Measurements from ENCODE around the gene ANP32E. TPM values are rescaled to one million over a fixed set of nuclear protein-coding genes. Genes with fewer than 3 reads are reported as not detected.
A peak's percentile ranks its signal among the peaks of the same experiment; 100 is the strongest.

The ANP32E gene
- total and polyA plus RNA-seq, 5 donors from 2014 or later, result 51.5 to 73.4 (median 56.2) TPM

DNA sequence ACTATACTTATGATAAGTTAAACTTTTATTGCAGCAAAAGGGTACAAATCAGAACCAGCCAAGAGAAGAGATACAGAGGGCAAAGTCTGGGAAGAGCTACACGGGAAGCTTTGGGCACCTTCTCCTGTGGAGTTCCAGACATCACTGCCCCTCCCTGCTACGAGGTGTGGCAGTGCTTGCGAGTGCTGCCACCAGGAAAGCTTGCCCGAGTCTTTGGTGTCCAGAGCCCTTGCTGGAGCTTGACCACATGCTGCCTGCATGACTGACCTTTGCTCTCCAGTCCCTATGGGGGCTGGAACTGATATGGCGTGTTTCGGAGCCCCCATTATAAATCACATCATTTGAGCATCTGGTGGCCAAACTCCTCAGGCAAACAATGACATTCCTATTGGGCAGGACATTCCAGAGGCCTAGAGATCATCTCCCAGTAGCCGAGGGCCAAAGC, 62.7 kb downstream of the ANP32E start:
- Mint-ChIP-seq H3K4me3 (no peak overlapping the region), H3K9me3 (no peaks in the 10 kb centered on the region), H3K27ac (no peak overlapping the region), H3K36me3 (no peaks in the 10 kb centered on the region), H3K4me1 (no peaks in the 10 kb centered on the region), H3K27me3 (peaks cover 5% of the 10 kb centered on the region)
- Histone ChIP-seq H3K4me3 (ENCODE audit: low read depth, low read length) (no peak overlapping the region), H3K27ac (ENCODE audit: insufficient read depth, low read length, poor library complexity, severe bottlenecking) (no peak overlapping the region), H3K36me3 (ENCODE audit: control insufficient read depth, insufficient read depth, low read length) (no peaks in the 10 kb centered on the region), H3K4me1 (ENCODE audit: control insufficient read depth, insufficient read depth, low read length, poor library complexity, severe bottlenecking) (peaks cover 3% of the 10 kb centered on the region), H3K9me3 (ENCODE audit: control insufficient read depth in 2 of 2, low read length in 2 of 2) (no peaks in the 10 kb centered on the region), H3K27me3 (ENCODE audit: control insufficient read depth, insufficient read depth, low read length) (no peaks in the 10 kb centered on the region)
- ATAC-seq (ENCODE audit: low read depth in 2 of 2), result no peak
- no peak for DNase-seq

DNA sequence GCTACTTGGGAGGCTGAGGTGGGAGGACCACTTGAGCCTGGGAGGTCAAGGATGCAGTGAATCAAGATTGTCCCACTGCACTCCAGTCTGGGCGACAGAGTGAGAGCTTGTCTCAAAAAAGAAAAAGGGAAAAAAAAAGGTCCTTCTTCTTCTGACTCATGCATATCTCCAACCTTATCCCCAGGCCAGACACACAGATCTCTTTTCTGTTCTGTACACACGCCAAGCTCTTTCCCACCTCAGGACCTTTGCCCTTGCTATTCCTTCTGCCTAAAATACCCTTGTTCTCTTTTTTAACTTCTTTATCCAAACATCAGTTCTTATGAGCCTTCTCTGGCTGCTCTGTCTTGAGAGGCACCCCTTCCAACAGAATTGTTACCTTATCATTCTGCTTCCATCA, 64.1 kb downstream of the ANP32E start:
- H3K27me3 ChIP-seq (ENCODE audit: control insufficient read depth, insufficient read depth, low read length), result no peaks in the 10 kb centered on the region
- ATAC-seq (ENCODE audit: low read depth in 2 of 2), result no peak
- Mint-ChIP-seq H3K9me3 (no peaks in the 10 kb centered on the region), H3K27ac (no peak overlapping the region), H3K27me3 (peaks cover 5% of the 10 kb centered on the region), H3K4me1 (no peaks in the 10 kb centered on the region), H3K36me3 (no peaks in the 10 kb centered on the region), H3K4me3 (no peak overlapping the region)
- peaks cover 3% of the 10 kb centered on the region for H3K4me1 ChIP-seq (ENCODE audit: control insufficient read depth, insufficient read depth, low read length, poor library complexity, severe bottlenecking)
- H3K4me3 ChIP-seq (ENCODE audit: low read depth, low read length), result no peak overlapping the region
- no peak for DNase-seq
- H3K36me3 ChIP-seq (ENCODE audit: control insufficient read depth, insufficient read depth, low read length), result no peaks in the 10 kb centered on the region
- H3K27ac ChIP-seq (ENCODE audit: insufficient read depth, low read length, poor library complexity, severe bottlenecking), result no peak overlapping the region
- H3K9me3 ChIP-seq (ENCODE audit: control insufficient read depth in 2 of 2, low read length in 2 of 2), result no peaks in the 10 kb centered on the region

DNA sequence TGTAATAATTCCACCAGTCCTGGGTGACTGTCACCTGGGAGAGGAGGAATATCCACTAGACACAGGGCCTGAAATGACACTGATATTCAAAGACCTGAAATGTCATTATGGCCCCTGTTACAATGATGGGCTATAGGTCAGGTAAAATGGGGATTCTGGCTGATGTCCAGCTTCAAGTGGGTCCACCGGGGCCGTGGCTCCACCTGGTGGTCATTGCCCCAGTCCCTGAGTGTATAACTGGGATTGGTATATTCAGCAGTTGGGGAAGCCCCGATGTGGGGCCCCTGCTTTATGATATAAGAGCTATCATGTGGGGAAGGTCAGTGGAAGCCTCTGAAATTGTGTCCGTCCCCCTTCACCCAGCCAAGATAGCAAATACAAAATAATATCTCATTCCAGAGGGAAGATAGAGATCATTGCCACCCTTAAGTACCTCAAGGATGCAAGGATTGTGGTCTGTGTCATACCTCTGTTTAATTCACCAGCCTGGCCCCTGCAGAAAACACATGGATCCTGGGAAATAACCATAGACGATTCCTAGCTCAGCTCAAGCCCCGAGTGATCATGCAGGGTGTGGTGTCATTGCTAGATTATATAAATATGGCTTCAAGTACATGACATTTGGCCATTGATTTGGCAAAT, 66.8 kb downstream of the ANP32E start:
- Histone ChIP-seq H3K27ac (ENCODE audit: insufficient read depth, low read length, poor library complexity, severe bottlenecking) (no peak overlapping the region), H3K4me3 (ENCODE audit: low read depth, low read length) (no peak overlapping the region), H3K27me3 (ENCODE audit: control insufficient read depth, insufficient read depth, low read length) (no peaks in the 10 kb centered on the region), H3K36me3 (ENCODE audit: control insufficient read depth, insufficient read depth, low read length) (no peaks in the 10 kb centered on the region), H3K9me3 (ENCODE audit: control insufficient read depth in 2 of 2, low read length in 2 of 2) (no peaks in the 10 kb centered on the region), H3K4me1 (ENCODE audit: control insufficient read depth, insufficient read depth, low read length, poor library complexity, severe bottlenecking) (peaks cover 3% of the 10 kb centered on the region)
- peak; percentile 30 to 42 (median 40) for DNase-seq
- Mint-ChIP-seq H3K4me3 (no peak overlapping the region), H3K27ac (peak overlapping the region in 1 of 3 donors; percentile 45), H3K4me1 (peaks cover 0 to 5% (median 2%) of the 10 kb centered on the region in 4 donors), H3K36me3 (no peaks in the 10 kb centered on the region), H3K9me3 (no peaks in the 10 kb centered on the region), H3K27me3 (peaks cover 5% of the 10 kb centered on the region)
- ATAC-seq (ENCODE audit: low read depth in 2 of 2), result peak in 1 of 2 donors; percentile 60

Other genes with a start within 250 kb of the ANP32E start
- gene OTUD7B, start 225.4 kb downstream of the ANP32E start, total RNA-seq, result 6.7 TPM
- gene OTUD7B, start 225.4 kb downstream of the ANP32E start, polyA plus RNA-seq, result 1 to 10 TPM in 2 of 4 donors, under 1 TPM in 2; 0.57 to 1.3 (median 1.1) TPM
- gene VPS45, start 168.3 kb downstream of the ANP32E start, total RNA-seq, result 23.4 TPM
- 10 to 100 TPM; 25.8 to 27.8 (median 26.3) TPM for gene VPS45, start 168.3 kb downstream of the ANP32E start, polyA plus RNA-seq
- 61.0 TPM for gene PLEKHO1, start 86.2 kb downstream of the ANP32E start, total RNA-seq
- 10 to 100 TPM; 21.5 to 31.5 (median 27.5) TPM for gene PLEKHO1, start 86.2 kb downstream of the ANP32E start, polyA plus RNA-seq
- not detected for gene CA14, start 21.7 kb upstream of the ANP32E start, total RNA-seq
- gene CA14, start 21.7 kb upstream of the ANP32E start, polyA plus RNA-seq, result under 1 TPM; 0.68 to 0.97 (median 0.71) TPM
- 119 TPM for gene APH1A, start 32.9 kb upstream of the ANP32E start, total RNA-seq
- gene APH1A, start 32.9 kb upstream of the ANP32E start, polyA plus RNA-seq, result 10 to 100 TPM; 74.0 to 85.0 (median 76.9) TPM
- 4.6 TPM for gene C1orf54, start 36.7 kb upstream of the ANP32E start, total RNA-seq
- 1 to 10 TPM; 2.0 to 6.4 (median 3.5) TPM for gene C1orf54, start 36.7 kb upstream of the ANP32E start, polyA plus RNA-seq
- gene CIART, start 46.4 kb upstream of the ANP32E start, total RNA-seq, result 2.2 TPM
- gene CIART, start 46.4 kb upstream of the ANP32E start, polyA plus RNA-seq, result 1 to 10 TPM in 2 of 4 donors, under 1 TPM in 2; 0.56 to 1.3 (median 0.91) TPM
- gene MRPS21, start 57.7 kb upstream of the ANP32E start, total RNA-seq, result 45.3 TPM
- gene MRPS21, start 57.7 kb upstream of the ANP32E start, polyA plus RNA-seq, result 10 to 100 TPM; 76.9 to 89.4 (median 86.1) TPM
- 106 TPM for gene PRPF3, start 85.4 kb upstream of the ANP32E start, total RNA-seq
- 10 to 100 TPM; 13.4 to 19.7 (median 17.0) TPM for gene PRPF3, start 85.4 kb upstream of the ANP32E start, polyA plus RNA-seq
- gene RPRD2, start 128.0 kb upstream of the ANP32E start, total RNA-seq, result 51.3 TPM
- gene RPRD2, start 128.0 kb upstream of the ANP32E start, polyA plus RNA-seq, result 10 to 100 TPM; 24.0 to 34.0 (median 32.5) TPM